GM19193 (cell line): Measurements from ENCODE around the gene FEV.

ENCODE experiments used
- POLR2A ChIP-seq: IDR thresholded peaks from 4 replicates; pipeline ENCODE4 v1.6.1; 2011; ENCODE audit not compliant: insufficient read depth, insufficient read length; ENCODE audit errors: extremely low read depth

FEV gene

GRCh38 chr2:219022041-219022440, 37.1 kb upstream of the FEV start:
- no peak for TF ChIP-seq POLR2A

GRCh38 chr2:219021591-219021990, 36.6 kb upstream of the FEV start:
- no peak for TF ChIP-seq POLR2A

DNA sequence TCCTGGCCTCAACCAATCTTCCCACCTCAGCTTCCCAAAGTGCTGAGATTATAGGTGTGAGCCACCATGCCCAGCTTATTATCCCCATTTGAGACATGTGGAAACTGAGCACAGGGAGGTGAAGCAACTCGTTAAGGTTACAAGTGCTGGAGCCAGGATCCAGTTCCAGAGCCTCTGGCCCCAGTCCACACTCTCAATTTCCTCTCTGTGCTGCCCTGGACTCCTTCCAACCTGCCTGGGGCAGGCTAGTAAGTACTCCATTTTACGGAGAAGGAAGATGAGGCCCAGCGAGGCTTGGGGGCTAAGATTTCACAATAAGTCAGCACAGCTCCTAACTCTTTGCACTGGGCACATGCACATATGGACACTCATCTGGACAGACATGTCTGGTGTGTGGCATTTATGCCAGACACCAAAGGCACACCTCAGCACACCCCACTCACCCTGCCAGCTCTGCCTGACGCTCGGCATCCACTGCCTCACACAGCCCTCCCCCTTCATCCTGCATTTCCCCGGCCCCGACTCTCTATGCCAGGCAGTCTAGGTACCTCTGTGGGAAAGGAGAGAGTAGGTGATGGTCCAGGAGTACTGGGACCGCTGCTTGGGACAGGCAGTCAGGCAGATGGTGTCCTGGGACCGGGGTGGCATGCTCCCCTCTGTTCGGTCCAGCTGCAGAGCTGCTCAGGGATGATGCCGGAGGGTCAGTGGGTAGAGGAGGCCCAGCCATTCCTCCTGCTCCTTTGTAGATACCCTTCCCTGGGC, 35.8 kb upstream of the FEV start:
- no peak for TF ChIP-seq POLR2A

DNA sequence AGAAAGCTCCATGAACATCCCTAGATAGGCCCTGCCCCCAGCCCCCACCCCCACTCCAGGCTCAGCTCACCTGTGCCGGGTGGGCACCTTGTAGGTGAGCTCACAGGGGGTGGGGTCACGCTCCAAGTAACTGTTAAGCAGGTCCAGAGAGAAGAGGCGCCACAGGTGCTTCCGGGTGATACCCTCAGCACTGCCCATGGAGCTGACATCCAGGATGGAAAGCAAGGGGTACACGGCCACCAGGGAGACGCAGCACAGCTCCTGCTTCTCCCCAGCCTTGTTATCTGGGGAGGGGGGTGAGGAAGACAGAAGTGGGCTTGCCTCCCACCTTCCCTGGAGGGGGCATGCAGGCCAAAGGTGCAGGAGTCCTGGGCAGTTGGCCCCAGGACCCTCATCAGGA, 34.5 kb upstream of the FEV start:
- no peak for TF ChIP-seq POLR2A

DNA sequence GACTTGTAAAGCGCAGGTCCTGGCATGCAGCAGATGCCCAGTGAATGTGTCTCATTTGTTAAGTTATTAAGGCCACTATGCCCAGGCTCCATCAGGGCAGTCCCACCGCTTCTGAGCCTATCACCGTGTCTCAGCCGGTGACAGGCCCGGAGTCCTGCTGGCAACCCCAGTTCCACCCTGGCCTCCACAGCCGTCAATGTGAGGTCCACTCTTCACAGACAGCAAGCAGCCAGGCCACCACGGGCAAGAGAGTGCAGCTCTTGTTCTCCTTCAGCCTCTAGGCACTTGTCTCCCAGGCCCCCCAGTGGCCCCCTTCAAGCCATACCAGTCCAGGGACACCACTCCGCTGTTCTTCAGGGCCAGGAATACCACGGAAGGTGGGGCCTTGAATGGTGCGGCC, 33.7 kb upstream of the FEV start:
- TF ChIP-seq POLR2A, result no peak

DNA sequence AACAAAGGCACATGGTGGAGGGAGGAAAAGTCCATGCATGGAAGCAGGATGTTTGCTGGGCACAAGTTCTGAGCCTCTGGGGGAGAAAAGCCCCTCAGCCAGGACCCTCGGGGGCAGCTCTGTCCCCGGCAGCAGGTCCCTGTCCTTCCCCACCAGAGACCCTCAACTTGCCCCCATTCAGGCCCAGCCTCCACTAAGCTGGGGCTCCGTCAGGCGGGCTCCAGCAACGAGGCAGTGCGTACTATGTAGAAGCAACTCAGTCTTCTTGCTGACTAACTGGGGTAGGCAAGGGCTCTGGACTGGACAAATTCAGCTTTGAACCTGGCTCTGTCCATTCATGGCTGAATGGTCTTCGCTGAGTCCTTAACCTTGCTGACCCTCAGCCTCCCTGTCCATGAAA, 33.3 kb upstream of the FEV start:
- no peak for TF ChIP-seq POLR2A

DNA sequence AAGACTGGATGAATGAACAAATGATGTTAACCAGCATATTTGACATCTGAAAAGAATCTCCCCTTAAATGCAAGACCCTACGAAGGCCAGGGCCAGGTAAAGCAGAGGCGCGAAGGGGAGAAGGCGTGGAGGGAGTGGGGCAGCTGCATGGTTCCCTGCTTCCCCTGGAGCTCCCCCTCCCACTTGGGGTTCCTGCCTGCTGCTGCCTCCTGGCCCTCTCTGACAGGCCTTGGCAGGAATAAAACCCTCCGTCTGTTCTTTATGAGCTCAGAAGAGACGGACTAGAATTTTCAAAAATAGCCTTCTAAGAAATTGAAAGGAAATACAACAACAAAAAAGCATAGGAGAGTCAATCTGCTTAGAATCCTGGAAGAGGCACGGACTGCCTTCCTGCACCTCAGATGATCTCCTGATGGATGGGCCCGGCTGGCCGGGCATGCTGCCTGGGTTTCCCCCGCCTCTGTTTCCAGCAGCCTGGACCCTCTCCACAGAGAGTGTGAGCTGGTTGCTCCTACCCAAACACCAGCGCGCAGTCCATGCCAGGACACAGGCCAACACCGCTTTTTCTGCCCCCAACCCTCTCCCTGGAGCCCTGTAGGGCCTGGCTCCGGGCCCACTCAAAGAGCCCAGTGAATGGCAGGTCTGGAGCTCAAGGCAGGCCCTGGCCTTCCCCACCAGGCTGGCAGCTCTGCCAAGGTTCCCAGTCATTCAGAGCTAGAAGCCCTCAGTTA, 32.4 kb upstream of the FEV start:
- no peak for TF ChIP-seq POLR2A

DNA sequence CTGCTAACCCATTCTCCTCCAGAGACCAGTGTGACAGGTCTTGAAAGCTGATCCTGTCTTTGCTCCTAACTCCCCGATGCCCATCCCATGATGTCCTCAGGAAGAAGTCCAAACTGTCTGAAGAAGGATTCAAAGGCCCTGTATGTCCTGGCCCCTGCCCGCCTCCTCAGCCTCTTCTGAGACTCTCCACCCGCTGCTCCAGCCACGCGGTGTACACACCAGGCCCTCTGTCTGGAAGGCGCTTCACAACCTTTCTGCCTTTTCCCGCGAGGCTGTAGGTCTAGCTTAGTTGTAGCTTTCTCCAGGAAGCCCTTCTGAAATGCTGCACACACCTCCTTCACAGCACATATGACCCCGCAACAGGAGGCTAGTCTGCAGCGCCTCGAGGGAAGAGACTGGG, 31.7 kb upstream of the FEV start:
- no peak for TF ChIP-seq POLR2A

- no peak for TF ChIP-seq POLR2A
Measured at GRCh38 chr2:219010873-219011272, 25.9 kb upstream of the FEV start.

DNA sequence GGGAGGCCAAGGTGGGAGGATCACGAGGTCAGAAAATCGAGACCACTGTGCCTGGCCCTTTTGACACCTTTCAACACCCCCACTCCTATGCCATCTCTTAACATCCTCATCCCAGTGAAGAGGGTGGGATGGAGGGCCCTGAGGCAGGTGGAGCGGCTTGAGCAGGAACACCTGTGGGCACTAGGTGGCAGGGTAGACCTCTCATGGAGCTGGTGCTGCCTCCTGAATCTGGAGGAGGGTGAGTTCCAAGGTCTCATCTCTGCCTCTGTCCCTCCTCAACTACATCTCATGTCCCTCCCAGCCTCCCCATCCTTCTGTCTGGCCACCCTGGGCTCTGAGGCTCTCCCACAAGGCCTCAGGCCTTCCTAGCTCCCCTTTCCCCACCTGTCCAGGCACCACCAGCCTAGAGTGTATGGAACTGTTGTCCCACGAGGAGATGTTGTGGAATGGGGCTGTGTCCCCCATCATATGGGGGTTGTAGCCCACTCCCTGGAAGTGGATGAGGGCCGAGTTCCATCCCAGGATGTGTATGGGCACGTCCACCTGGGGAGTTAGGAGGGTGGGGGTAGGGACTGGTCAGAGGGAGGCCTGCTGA, 25.3 kb upstream of the FEV start:
- no peak for TF ChIP-seq POLR2A

- TF ChIP-seq POLR2A, result no peak
Measured at GRCh38 chr2:219009294-219009693, 24.3 kb upstream of the FEV start.

GRCh38 chr2:219003979-219004378, 19.0 kb upstream of the FEV start:
- TF ChIP-seq POLR2A, result no peak

- no peak for TF ChIP-seq POLR2A
Measured at GRCh38 chr2:219003267-219003634, 18.3 kb upstream of the FEV start.

DNA sequence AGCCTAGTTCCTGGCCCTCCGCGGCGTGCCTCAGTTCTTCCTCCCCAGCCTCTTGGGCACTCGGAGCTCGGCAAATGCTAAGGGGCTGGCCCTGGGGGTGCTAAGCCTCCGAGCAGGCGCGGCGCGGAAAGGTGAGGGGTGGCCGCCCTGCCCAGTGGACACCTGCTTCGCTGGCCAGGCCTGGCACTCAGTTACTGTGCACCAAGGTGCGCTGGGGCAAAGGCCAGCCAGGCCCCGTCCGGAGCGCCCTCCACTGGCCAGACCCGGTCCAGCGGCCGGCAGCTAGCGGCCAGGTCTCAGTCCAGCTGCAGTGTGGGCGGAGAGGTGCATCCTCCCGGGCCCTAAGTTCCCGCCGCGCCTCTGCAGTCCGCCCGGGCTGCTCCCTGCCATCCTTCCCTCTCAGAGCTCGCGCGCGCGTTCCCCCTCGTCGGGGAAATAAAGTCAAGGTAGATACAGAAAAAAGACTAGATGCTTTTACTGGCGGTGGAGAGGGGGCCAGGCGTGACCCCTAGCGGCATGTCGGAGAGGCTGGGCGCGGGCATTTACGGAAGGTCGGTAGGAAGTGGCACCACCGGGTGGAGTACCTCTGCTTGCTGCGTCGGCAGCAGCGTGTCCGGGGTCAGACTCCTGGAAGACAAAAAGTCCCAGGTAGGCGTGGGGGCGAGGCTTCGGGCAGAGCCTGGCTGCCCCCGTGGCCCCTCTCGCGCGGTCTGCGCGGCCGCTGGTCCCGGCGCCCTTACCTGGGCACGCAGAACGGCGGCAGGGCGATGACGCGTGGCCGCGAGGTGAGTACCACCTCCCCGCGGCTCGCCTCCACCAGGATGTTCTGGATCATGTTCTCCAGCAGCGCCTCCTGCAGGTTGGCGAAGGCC, 17.6 kb upstream of the FEV start:
- TF ChIP-seq POLR2A, result no peak
